HepG2 (cell line): ENCODE data around the gene RGS14. TPM values are rescaled to one million over a fixed set of nuclear protein-coding genes. Genes with fewer than 3 reads are reported as not detected.
A peak's percentile ranks its signal among the peaks of the same experiment; 100 is the strongest.

ENCODE experiments used
- AFF4 ChIP-seq: sonication (generic); formaldehyde crosslinking; IDR thresholded peaks from 2 replicates; pipeline ENCODE4 v1.4.0; 2020; ENCODE audit warnings: missing genetic modification reagents
- KAT2B ChIP-seq: fragments of 150-350 bp; IDR thresholded peaks from 2 replicates; pipeline ENCODE4 v1.6.1; 2014; ENCODE audit warnings: low read depth, low read length, borderline replicate concordance
- MEIS1 ChIP-seq: sonication (generic); formaldehyde crosslinking; IDR thresholded peaks from 2 replicates; pipeline ENCODE4 v1.9.0; 2021; ENCODE audit warnings: mild to moderate bottlenecking, missing genetic modification reagents, moderate library complexity, borderline replicate concordance
- MLX ChIP-seq: IDR thresholded peaks from 2 replicates; pipeline ENCODE4 v1.6.1; 2016
- MTF2 ChIP-seq: sonication (generic); formaldehyde crosslinking; IDR thresholded peaks from 2 replicates; pipeline ENCODE4 v1.5.0; 2020; ENCODE audit warnings: missing genetic modification reagents, borderline replicate concordance
- RELA ChIP-seq: sonication (generic); formaldehyde crosslinking; IDR thresholded peaks from 2 replicates; pipeline ENCODE4 v1.4.0; 2020; ENCODE audit warnings: missing genetic modification reagents
- REXO4 ChIP-seq: sonication (generic); formaldehyde crosslinking; IDR thresholded peaks from 2 replicates; pipeline ENCODE4 v1.8.0; 2022; ENCODE audit warnings: missing genetic modification reagents, mild to moderate bottlenecking, borderline replicate concordance
- RFXAP ChIP-seq: sonication (generic); formaldehyde crosslinking; IDR thresholded peaks from 2 replicates; pipeline ENCODE4 v1.4.0; 2020; ENCODE audit warnings: missing genetic modification reagents, borderline replicate concordance
- SOX6 ChIP-seq, 2 experiments: fragments of 450-650 bp in 1 of 2; sonication (generic) in 1 of 2; formaldehyde crosslinking in 1 of 2; IDR thresholded peaks; 2 replicates each; pipeline versions ENCODE4 v1.4.0 to v1.6.1; 2017 to 2020; ENCODE audit warnings: antibody characterized with exemption in 1 of 2, mild to moderate bottlenecking in 1 of 2, missing genetic modification reagents in 1 of 2
- ZFP1 ChIP-seq: IDR thresholded peaks from 2 replicates; pipeline ENCODE4 v1.6.1; 2016
- ZNF281 ChIP-seq: sonication (generic); formaldehyde crosslinking; IDR thresholded peaks from 2 replicates; pipeline ENCODE4 v1.4.0; 2020; ENCODE audit warnings: missing genetic modification reagents, borderline replicate concordance
- ZNF567 ChIP-seq: sonication (generic); formaldehyde crosslinking; IDR thresholded peaks from 2 replicates; pipeline ENCODE4 v1.8.1; 2023; ENCODE audit warnings: mild to moderate bottlenecking, missing genetic modification reagents, borderline replicate concordance
- ZNF574 ChIP-seq: sonication (generic); formaldehyde crosslinking; IDR thresholded peaks from 2 replicates; pipeline ENCODE4 v1.4.0; 2020; ENCODE audit warnings: missing genetic modification reagents
- polyA plus RNA-seq, 8 experiments: library from polyadenylated mRNA; depleted of rRNA in 3 of 8; stranded (reverse) in 7 of 8; unstranded in 1 of 8; fragments of >200 nt; fragmentation: Illumina TruSeq in 4 of 8; extraction: Trizol in 4 of 8; gene quantifications; 2 replicates each; pipeline versions ENCODE4 v1.2.1 to v1.2.3, GENCODE V29; 2011 to 2016; ENCODE audit warnings: low read depth in 4 of 8, missing spikeins in 1 of 8, mixed read lengths in 1 of 8; ENCODE audit not compliant: insufficient read depth in 1 of 8
- total RNA-seq, 5 experiments: library from RNA; depleted of rRNA; stranded (reverse); fragments of >200 nt; fragmentation: Illumina TruSeq; extraction: Trizol; gene quantifications; 2 replicates each; pipeline ENCODE4 v1.2.3, GENCODE V29; 2016; ENCODE audit warnings: low read depth in 1 of 5

The RGS14 gene
- total and polyA plus RNA-seq, 2 of the 13 experiments (the other 11 are each of a cell fraction or from before 2014, with no cell fraction given), result 11.1 to 17.2 TPM

- TF ChIP-seq ZNF281 (CRISPR knock-in tag), result no peak
- TF ChIP-seq RFXAP (CRISPR knock-in tag), result 0 out of 2 replicates have a peak, but pooled peaks have one; percentile 54
- TF ChIP-seq ZNF574 (CRISPR knock-in tag), result peak; percentile 73
- TF ChIP-seq RELA (CRISPR knock-in tag), result 0 out of 2 replicates have a peak, but pooled peaks have one; percentile 14
- TF ChIP-seq MEIS1 (CRISPR knock-in tag), result no peak
- no peak; the same call in 1 of the 2 replicates for TF ChIP-seq MTF2 (CRISPR knock-in tag)
- TF ChIP-seq MLX (CRISPR knock-in tag), result no peak
- no peak for TF ChIP-seq ZFP1
- TF ChIP-seq SOX6 (IDR thresholded peaks at IDR 0.05), result no peak
- TF ChIP-seq SOX6 (CRISPR knock-in tag; IDR thresholded peaks at IDR 0.05), result peak; percentile 11; the same call in 1 of the 2 replicates
- no peak for TF ChIP-seq REXO4 (CRISPR knock-in tag)
- no peak for TF ChIP-seq ZNF567 (CRISPR knock-in tag)
- TF ChIP-seq KAT2B, result no peak
- no peak for TF ChIP-seq AFF4 (CRISPR knock-in tag)
Observed at GRCh38 chr5:177370488-177371119, 12.9 kb downstream of the RGS14 start (continued).
